SW480 (cell line): Measurements from ENCODE around the gene RSPH10B.
"Not testable (repeated sequence)": the region's sequence is repeated elsewhere in the genome, so short reads cannot be mapped to it uniquely, and the experiment has no call there.

Source experiments
- DNase-seq: peaks from one replicate; pipeline ENCODE4 v3.0.0-alpha.2; 2016; ENCODE audit warnings: low spot score

The RSPH10B gene

GRCh38 chr7:5970347-5970911, at the start of gene RSPH10B:
TSS of gene RSPH10B (minus strand) at chr7:5970689. CDS start at chr7:5967116, 3,573 bp downstream.
- not testable (repeated sequence) for DNase-seq

GRCh38 chr7:6016653-6016966, 46.1 kb upstream of the RSPH10B start:
- DNase-seq, result no peak

- peak; percentile 97 for DNase-seq
These were observed 45.6 kb upstream of the RSPH10B start for GRCh38 chr7:6015917-6016652.

- DNase-seq, result no peak
These were observed 42.0 kb upstream of the RSPH10B start for GRCh38 chr7:6012355-6013104.

GRCh38 chr7:6011541-6011940, 41.1 kb upstream of the RSPH10B start:
- DNase-seq, result no peak

- DNase-seq, result not testable (repeated sequence)
These were observed 39.9 kb upstream of the RSPH10B start for GRCh38 chr7:6010370-6010769.

GRCh38 chr7:6008668-6009611, 38.5 kb upstream of the RSPH10B start, which contains the start of the genes AIMP2 and PMS2:
TSS of gene AIMP2 (plus strand) at chr7:6009272. CDS start at chr7:6009364, 92 bp downstream.
TSS of gene PMS2 (minus strand) at chr7:6009049. CDS start at chr7:6009019, 30 bp downstream.
- DNase-seq, result peak; percentile 100

GRCh38 chr7:6007835-6008590, 37.5 kb upstream of the RSPH10B start:
- not testable (repeated sequence) for DNase-seq

- no peak for DNase-seq
These were observed 36.9 kb upstream of the RSPH10B start for GRCh38 chr7:6007386-6007785.

- peak; percentile 74 for DNase-seq
These were observed 26.8 kb upstream of the RSPH10B start for GRCh38 chr7:5997210-5997808.

- DNase-seq, result not testable (repeated sequence)
These were observed 16.6 kb upstream of the RSPH10B start for GRCh38 chr7:5987061-5987460.

GRCh38 chr7:5979680-5980314, 9.3 kb upstream of the RSPH10B start:
- not testable (repeated sequence) for DNase-seq

- DNase-seq, result not testable (repeated sequence)
These were observed 3.1 kb upstream of the RSPH10B start for GRCh38 chr7:5973580-5973979.

- DNase-seq, result not testable (repeated sequence)
These were observed 6.7 kb downstream of the RSPH10B start for GRCh38 chr7:5963810-5964209.

- DNase-seq, result not testable (repeated sequence)
These were observed 7.3 kb downstream of the RSPH10B start for GRCh38 chr7:5963205-5963604.

- DNase-seq, result not testable (repeated sequence)
These were observed 35.5 kb downstream of the RSPH10B start for GRCh38 chr7:5934945-5935450.

- DNase-seq, result not testable (repeated sequence)
These were observed 38.4 kb downstream of the RSPH10B start for GRCh38 chr7:5931905-5932644.

- not testable (repeated sequence) for DNase-seq
These were observed 39.2 kb downstream of the RSPH10B start for GRCh38 chr7:5931250-5931649.

GRCh38 chr7:5930290-5930689, 40.2 kb downstream of the RSPH10B start:
- not testable (repeated sequence) for DNase-seq
